ENCODE data around the gene GDI2. TPM values are rescaled to one million over a fixed set of nuclear protein-coding genes. Genes with fewer than 3 reads are reported as not detected.
"Not testable (repeated sequence)": the region's sequence is repeated elsewhere in the genome, so short reads cannot be mapped to it uniquely, and the experiment has no call there.

Gene GDI2
- total RNA-seq, 2 experiments from 2014 or later: 218 to 220 TPM

DNA sequence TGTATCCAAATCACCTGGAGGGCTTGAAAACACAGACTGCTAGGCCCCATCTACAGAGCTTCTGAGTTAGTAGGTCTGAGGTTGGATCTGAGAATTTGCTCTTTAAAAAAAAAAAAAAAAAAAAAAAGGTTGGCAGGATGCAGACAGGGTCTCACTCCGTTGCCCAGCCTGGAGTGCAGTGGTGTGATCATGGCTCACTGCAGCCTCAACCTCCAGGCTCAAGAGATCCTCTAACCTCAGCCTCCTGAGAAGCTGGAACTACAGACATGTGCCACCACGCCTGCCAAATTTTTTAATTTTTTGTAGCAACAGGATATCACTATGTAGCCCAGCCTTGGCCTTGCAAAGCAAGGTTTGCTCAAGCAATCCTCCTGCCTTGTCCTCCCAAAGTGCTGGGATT, 8.0 kb downstream of the GDI2 start:
- Mint-ChIP-seq H3K4me3 (no peak overlapping the region), H3K4me1 (peaks cover 48% of the 10 kb centered on the region), H3K27me3 (no peaks in the 10 kb centered on the region), H3K36me3 (ENCODE audit: low read depth) (peaks cover 44% of the 10 kb centered on the region), H3K27ac (no peak overlapping the region), H3K9me3 (no peaks in the 10 kb centered on the region)
- ChIA-PET POLR2A (interaction anchor here (2.7 kb wide), 1 partner anchor 8 kb away, joined by 15 read pairs; the partner anchor contains the start of gene GDI2), CTCF (interaction anchor here (0.7 to 1.6 kb wide), 4 partner anchors 10 to 189 kb away, joined by 3 to 4 read pairs (median 3); no protein-coding TSS in a partner anchor)
- no peak for DNase-seq

DNA sequence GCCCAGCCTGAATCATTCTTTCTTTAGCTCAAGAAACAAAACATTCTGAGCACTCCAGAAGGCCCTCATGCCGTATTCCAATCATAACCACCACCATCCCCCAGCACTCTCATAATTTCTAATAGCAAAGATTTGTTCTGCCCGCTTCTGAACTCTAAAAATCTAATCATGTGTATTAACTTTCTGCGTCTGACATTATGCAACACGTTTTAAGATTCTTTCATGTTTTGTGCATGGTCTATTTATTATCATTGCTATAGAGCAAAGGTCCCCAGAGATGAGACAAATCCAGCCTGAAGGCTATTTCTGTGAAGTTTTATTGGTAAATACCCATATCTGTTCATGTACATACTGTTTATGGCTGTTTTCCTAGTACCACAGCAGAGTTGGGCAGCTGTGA, 8.8 kb downstream of the GDI2 start:
- no peaks in the 10 kb centered on the region for H3K27me3 Mint-ChIP-seq
- peaks cover 50% of the 10 kb centered on the region for H3K36me3 Mint-ChIP-seq (ENCODE audit: low read depth)
- no peak overlapping the region for H3K27ac Mint-ChIP-seq
- no peak for DNase-seq
- peaks cover 40% of the 10 kb centered on the region for H3K4me1 Mint-ChIP-seq
- ChIA-PET POLR2A (interaction anchor here (2.7 kb wide), 1 partner anchor 9 kb away, joined by 15 read pairs; the partner anchor contains the start of gene GDI2), CTCF (interaction anchor here (0.7 to 1.6 kb wide), 3 partner anchors 9 to 181 kb away, joined by 3 to 4 read pairs (median 3); no protein-coding TSS in a partner anchor)
- no peaks in the 10 kb centered on the region for H3K9me3 Mint-ChIP-seq
- H3K4me3 Mint-ChIP-seq: no peak overlapping the region

DNA sequence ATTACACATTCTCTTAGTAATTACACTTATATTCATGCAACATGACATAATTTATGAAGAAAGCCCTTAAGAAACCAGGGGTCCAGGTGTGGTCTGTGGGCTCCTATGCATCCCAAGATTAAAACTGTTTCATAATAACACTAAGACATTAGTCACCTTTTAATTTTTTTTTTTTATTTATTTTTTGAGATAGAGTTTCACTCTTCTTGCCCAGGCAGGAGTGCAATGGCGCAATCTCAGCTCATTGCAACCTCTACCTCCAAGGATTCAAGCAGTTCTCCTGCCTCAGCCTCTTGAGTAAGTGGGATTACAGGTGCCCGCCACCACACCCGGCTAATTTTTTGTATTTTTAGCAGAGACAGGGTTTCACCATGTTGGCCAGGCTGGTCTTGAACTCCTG, 12.5 kb downstream of the GDI2 start:
- H3K4me3 Mint-ChIP-seq: no peak overlapping the region
- ChIA-PET POLR2A (interaction anchor here (1.3 kb wide), 1 partner anchor 8 kb away, joined by 5 read pairs; no protein-coding TSS in a partner anchor), CTCF (interaction anchor here (1.3 kb wide), 1 partner anchor 10 kb away, joined by 4 read pairs; no protein-coding TSS in a partner anchor)
- H3K4me1 Mint-ChIP-seq: peaks cover 16% of the 10 kb centered on the region
- H3K27me3 Mint-ChIP-seq: no peaks in the 10 kb centered on the region
- no peak overlapping the region for H3K27ac Mint-ChIP-seq
- H3K36me3 Mint-ChIP-seq (ENCODE audit: low read depth): peaks cover 48% of the 10 kb centered on the region
- no peak for DNase-seq
- no peaks in the 10 kb centered on the region for H3K9me3 Mint-ChIP-seq

DNA sequence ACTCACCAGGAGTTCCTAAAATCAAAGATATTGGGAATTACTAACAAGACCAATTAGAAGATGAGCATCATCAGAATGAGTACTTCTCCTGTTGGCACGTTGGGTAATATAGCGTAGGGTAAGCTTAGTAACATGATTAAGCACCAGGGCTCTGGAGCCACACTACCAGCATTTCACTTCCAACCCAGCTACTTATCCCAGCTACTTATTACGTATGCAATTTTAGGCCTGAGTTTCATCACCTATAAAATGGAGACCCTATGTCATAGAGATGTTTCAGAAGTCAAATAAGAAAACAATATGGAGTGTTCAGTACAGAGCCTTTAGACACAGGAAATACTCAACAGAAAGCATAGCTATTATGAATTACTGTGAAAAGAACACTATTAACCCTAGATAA, 19.0 kb downstream of the GDI2 start:
- POLR2A ChIA-PET: interaction anchor here (1.2 to 1.8 kb wide), 4 partner anchors 9 to 164 kb away, joined by 3 to 6 read pairs (median 5); partner anchors contain the start of gene GDI2
- CTCF ChIA-PET: interaction anchor here (1.5 kb wide), 2 partner anchors 12 to 18 kb away, joined by 3 to 4 read pairs; no protein-coding TSS in a partner anchor
- DNase-seq: no peak
- peaks cover 71% of the 10 kb centered on the region for H3K36me3 Mint-ChIP-seq (ENCODE audit: low read depth)
- peak overlapping the region; percentile 16 for H3K27ac Mint-ChIP-seq
- H3K9me3 Mint-ChIP-seq: no peaks in the 10 kb centered on the region
- peaks cover 16% of the 10 kb centered on the region for H3K4me1 Mint-ChIP-seq
- no peak overlapping the region for H3K4me3 Mint-ChIP-seq
- no peaks in the 10 kb centered on the region for H3K27me3 Mint-ChIP-seq

DNA sequence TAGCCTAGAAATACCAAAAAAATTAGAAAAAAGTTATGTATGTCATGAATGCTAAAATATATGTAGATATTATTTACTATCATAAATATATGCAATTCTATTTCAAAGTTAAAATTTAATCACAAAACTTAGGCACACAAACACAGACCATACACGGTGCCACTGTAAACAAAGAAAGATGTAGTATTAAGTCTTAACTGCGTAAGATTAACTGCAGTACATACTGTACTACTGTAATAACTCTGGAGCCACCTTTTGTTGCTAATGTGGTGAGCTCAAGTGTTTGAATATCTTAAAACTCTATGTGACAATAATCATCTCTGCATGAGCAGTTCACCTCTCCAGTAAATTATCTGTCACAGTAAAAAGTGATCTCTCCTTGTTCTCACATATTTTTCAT, 23.6 kb downstream of the GDI2 start:
- H3K9me3 Mint-ChIP-seq: no peaks in the 10 kb centered on the region
- ChIA-PET POLR2A (interaction anchor here (0.8 kb wide), 1 partner anchor 14 kb away, joined by 3 read pairs; no protein-coding TSS in a partner anchor), CTCF (interaction anchor here (0.6 to 1.1 kb wide), 2 partner anchors 91 to 975 kb away, joined by 3 read pairs; no protein-coding TSS in a partner anchor)
- DNase-seq: no peak
- no peak overlapping the region for H3K4me3 Mint-ChIP-seq
- H3K4me1 Mint-ChIP-seq: peaks cover 30% of the 10 kb centered on the region
- peaks cover 79% of the 10 kb centered on the region for H3K36me3 Mint-ChIP-seq (ENCODE audit: low read depth)
- H3K27me3 Mint-ChIP-seq: no peaks in the 10 kb centered on the region
- no peak overlapping the region for H3K27ac Mint-ChIP-seq

DNA sequence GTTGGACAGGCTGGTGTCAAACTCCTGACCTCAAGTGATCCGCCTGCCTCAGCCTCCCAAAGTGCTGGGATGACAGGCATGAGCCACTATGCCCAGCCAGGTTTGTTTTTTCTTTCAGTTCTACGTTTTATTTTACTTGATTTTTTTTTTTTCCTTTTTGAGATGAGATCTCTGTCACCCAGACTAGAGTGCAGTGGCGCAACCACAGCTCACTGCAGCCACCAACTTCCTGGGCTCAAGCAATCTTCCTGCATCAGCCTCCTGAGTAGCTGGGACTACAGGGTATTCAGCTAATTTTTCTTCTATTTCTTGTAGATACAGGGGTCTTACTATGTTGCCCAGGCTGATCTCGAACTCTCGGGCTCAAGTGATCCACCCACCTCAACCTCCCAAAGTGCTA, 24.3 kb downstream of the GDI2 start:
- H3K4me3 Mint-ChIP-seq: no peak overlapping the region
- peaks cover 80% of the 10 kb centered on the region for H3K36me3 Mint-ChIP-seq (ENCODE audit: low read depth)
- CTCF ChIA-PET: interaction anchor here (1.1 to 1.4 kb wide), 2 partner anchors 84 to 91 kb away, joined by 3 read pairs; no protein-coding TSS in a partner anchor
- peak; percentile 22 for DNase-seq
- no peaks in the 10 kb centered on the region for H3K27me3 Mint-ChIP-seq
- peak overlapping the region; percentile 54 for H3K27ac Mint-ChIP-seq
- H3K9me3 Mint-ChIP-seq: peaks cover 3% of the 10 kb centered on the region
- H3K4me1 Mint-ChIP-seq: peaks cover 28% of the 10 kb centered on the region
- POLR2A ChIA-PET: interaction anchor here (0.8 kb wide), 1 partner anchor 13 kb away, joined by 3 read pairs; no protein-coding TSS in a partner anchor

DNA sequence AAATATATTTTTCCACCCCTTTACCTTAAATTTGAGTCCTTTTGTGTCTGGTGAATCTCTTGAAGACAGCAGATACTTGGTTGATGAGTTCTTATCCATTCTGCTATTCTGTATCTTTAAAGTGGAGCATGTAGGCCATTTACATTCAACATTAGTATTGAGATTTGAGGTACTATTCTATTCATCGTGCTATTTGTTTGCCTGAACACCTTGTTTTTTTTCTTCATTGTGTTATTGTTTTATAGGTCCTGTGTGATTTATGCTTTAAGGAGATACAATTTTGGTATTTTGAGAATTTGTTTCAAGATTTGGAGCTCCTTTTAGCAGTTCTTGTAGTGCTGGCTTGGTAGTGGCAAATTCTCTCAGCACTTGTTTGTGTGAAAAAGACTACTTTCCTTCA, 29.9 kb downstream of the GDI2 start:
- Mint-ChIP-seq H3K4me3 (no peak overlapping the region), H3K27me3 (no peaks in the 10 kb centered on the region), H3K4me1 (peaks cover 48% of the 10 kb centered on the region), H3K36me3 (ENCODE audit: low read depth) (peaks cover 84% of the 10 kb centered on the region), H3K27ac (no peak overlapping the region), H3K9me3 (peaks cover 8% of the 10 kb centered on the region)
- DNase-seq: no peak
- CTCF ChIA-PET: no interaction called here
- POLR2A ChIA-PET: interaction anchor here (1.0 to 1.1 kb wide), 3 partner anchors 20 to 31 kb away, joined by 3 to 4 read pairs (median 3); no protein-coding TSS in a partner anchor

DNA sequence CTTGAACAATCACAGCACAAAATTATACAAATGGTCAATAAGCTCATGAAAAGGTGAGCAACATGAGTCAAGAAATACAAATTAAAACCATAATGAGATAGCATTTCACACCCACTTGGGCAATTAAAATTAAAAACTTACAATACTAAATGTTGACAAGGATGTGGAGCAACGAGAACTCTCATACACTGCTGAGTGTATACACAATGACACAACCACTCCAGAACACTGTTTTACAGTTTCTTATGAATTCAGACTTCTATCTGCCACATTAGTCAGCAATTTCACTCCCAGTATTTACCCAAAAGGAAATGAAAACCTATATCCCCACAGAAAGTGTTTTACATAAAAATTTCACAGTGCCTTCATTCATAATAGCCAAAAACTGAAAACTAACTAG, 31.1 kb downstream of the GDI2 start:
- Mint-ChIP-seq H3K4me3 (no peak overlapping the region), H3K36me3 (ENCODE audit: low read depth) (peaks cover 86% of the 10 kb centered on the region), H3K9me3 (peaks cover 8% of the 10 kb centered on the region), H3K4me1 (peaks cover 52% of the 10 kb centered on the region), H3K27ac (peak overlapping the region; percentile 56), H3K27me3 (no peaks in the 10 kb centered on the region)
- ChIA-PET POLR2A (no interaction called here), CTCF (no interaction called here)
- DNase-seq: no peak

DNA sequence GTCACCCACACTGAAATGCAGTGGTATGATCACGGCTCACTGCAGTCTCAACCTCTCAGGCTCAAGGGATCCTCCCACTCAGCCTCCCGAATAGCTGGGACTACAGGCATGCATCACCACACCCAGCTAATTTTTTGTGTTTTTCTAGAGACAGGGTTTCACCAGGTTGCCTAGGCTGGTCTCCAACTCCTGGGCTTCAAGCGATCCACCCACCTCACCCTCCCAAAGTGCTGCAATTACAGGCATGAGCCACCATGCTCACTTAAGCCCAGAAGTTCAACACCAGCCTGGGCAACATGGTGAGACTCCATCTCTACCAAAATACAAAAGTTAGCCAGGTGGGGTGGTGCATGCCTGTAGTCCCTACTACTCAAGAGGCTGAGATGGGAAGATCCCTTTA, 33.5 kb downstream of the GDI2 start:
- Mint-ChIP-seq H3K4me1 (peaks cover 72% of the 10 kb centered on the region), H3K27me3 (no peaks in the 10 kb centered on the region), H3K36me3 (ENCODE audit: low read depth) (peaks cover 83% of the 10 kb centered on the region), H3K27ac (no peak overlapping the region), H3K9me3 (peaks cover 8% of the 10 kb centered on the region), H3K4me3 (no peak overlapping the region)
- no peak for DNase-seq
- CTCF ChIA-PET: no interaction called here
- POLR2A ChIA-PET: no interaction called here

DNA sequence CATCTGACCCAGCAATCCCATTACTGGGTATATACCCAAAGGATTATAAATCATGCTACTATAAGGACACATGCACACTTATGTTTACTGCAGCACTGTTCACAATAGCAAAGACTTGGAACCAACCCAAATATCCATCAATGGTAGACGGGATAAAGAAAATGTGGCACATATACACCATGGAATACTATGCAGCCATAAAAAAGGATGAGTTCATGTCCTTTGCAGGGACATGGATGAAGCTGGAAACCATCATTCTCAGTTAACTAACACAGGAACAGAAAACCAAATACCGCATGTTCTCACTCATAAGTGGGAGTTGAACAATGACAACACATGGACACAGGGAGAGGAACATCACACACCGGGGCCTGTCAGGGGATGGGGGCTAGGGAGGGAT, 35.5 kb downstream of the GDI2 start:
- H3K27me3 Mint-ChIP-seq, POLR2A ChIA-PET, H3K9me3 Mint-ChIP-seq, H3K4me3 Mint-ChIP-seq, H3K27ac Mint-ChIP-seq, DNase-seq, CTCF ChIA-PET: not testable (repeated sequence)
- peaks cover 63% of the 10 kb centered on the region for H3K4me1 Mint-ChIP-seq
- H3K36me3 Mint-ChIP-seq (ENCODE audit: low read depth): peaks cover 83% of the 10 kb centered on the region

DNA sequence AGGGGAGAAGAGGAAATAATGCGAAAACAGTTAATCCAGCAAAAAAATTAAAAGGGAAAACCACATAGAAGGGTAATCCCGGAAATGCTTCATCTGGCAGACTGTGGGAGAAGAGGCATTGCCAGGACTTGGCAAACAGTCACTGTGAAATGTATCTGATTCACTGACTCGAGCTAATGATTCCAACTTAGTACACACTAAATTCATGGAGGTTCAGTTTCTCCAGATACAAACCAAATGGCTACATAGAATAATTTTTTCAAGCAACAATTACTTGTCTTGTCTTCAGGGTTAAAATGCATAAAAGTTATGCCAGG, 36.4 kb downstream of the GDI2 start:
- no peaks in the 10 kb centered on the region for H3K9me3 Mint-ChIP-seq
- CTCF ChIA-PET: interaction anchor here (0.6 to 1.9 kb wide), 2 partner anchors 18 to 234 kb away, joined by 3 to 4 read pairs; no protein-coding TSS in a partner anchor
- no peak overlapping the region for H3K4me3 Mint-ChIP-seq
- peaks cover 57% of the 10 kb centered on the region for H3K4me1 Mint-ChIP-seq
- H3K36me3 Mint-ChIP-seq (ENCODE audit: low read depth): peaks cover 80% of the 10 kb centered on the region
- no peak for DNase-seq
- POLR2A ChIA-PET: interaction anchor here (1.0 to 2.3 kb wide), 3 partner anchors 10 to 113 kb away, joined by 3 to 7 read pairs (median 3); partner anchors contain the start of genes FBH1 and GDI2
- H3K27me3 Mint-ChIP-seq: no peaks in the 10 kb centered on the region
- H3K27ac Mint-ChIP-seq: peak overlapping the region; percentile 85

DNA sequence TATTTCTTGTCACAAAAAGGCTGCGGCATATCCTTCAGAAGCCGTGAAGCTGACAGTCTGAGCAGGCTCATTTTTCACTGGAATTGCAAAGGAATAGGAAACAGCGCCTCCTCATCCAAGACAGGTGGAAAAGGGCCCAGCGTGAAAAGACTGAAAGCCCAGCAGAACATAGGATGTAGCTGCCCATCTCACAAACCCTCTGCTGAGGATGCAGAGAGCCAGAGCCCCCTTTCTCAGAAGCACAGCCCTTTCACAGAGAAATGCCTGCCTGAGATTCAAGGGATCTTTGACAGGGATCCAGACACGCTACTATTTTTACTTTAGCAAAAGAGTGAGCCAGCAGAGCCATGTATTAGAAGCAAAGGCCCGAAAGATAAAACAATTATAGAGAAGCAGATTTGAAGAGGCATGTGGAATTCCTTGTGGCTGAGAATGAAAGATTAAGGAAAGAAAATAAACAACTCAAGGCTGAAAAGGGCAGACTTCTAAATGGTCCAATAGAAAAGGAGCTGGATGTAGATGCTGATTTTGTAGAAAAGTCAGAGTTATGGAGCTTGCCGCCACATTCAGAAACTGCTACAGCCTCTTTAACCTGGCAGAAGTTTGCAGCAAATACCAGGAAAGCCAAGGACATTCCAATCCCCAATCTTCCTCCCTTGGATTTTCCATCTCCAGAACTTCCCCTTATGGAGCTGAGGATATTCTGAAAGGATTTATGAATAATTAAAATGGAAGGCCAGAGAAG, 36.9 kb downstream of the GDI2 start:
- Mint-ChIP-seq H3K36me3 (ENCODE audit: low read depth) (peaks cover 82% of the 10 kb centered on the region), H3K27ac (peak overlapping the region; percentile 85), H3K9me3 (no peaks in the 10 kb centered on the region), H3K27me3 (no peaks in the 10 kb centered on the region), H3K4me1 (peaks cover 54% of the 10 kb centered on the region), H3K4me3 (no peak overlapping the region)
- no peak for DNase-seq
- POLR2A ChIA-PET: interaction anchor here (0.6 to 2.3 kb wide), 9 partner anchors 9 to 114 kb away, joined by 3 to 7 read pairs (median 3); partner anchors contain the start of genes FBH1 and GDI2
- CTCF ChIA-PET: interaction anchor here (1.3 to 1.9 kb wide), 2 partner anchors 18 to 147 kb away, joined by 4 read pairs; no protein-coding TSS in a partner anchor

DNA sequence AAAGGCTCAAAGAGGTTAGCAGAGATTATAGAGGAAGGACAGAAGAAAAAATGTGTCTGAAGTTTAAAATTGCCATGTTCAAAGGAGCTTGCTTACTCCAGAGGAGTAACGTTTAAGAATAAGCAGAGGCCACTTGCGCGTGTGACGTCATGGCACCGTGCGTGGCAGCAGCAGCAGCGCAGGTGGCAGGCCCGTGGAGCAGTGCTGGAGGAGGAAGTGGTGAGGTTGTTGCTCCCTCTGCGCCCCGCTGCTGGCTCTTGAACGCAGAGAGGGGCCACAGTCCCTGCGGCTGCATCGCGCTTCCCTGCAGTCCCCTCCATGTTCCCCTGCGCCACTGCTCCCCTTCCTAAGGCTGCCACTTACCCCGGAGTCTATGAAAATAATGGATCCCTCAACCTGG, 37.5 kb downstream of the GDI2 start:
- Mint-ChIP-seq H3K9me3 (no peaks in the 10 kb centered on the region), H3K36me3 (ENCODE audit: low read depth) (peaks cover 78% of the 10 kb centered on the region), H3K4me3 (peak overlapping the region; percentile 28), H3K27ac (peak overlapping the region; percentile 85), H3K4me1 (peaks cover 50% of the 10 kb centered on the region), H3K27me3 (no peaks in the 10 kb centered on the region)
- ChIA-PET CTCF (interaction anchor here (1.3 to 1.9 kb wide), 2 partner anchors 19 to 146 kb away, joined by 4 read pairs; no protein-coding TSS in a partner anchor), POLR2A (interaction anchor here (0.6 to 2.3 kb wide), 7 partner anchors 9 to 69 kb away, joined by 3 to 7 read pairs (median 3); partner anchors contain the start of gene GDI2)
- DNase-seq: peak; percentile 84
